A673 (cell line): ENCODE data around the gene BAIAP2. TPM values are rescaled to one million over a fixed set of nuclear protein-coding genes. Genes with fewer than 3 reads are reported as not detected.

Experiments used
- BruUV-seq: library from RNA; stranded (reverse); fragments of 400-500 nt; replicated peaks from 2 replicates; lab custom pipeline; 2021; lab: Mats Ljungman, UMichigan
- CTCF ChIA-PET: fragments of 300-600 bp; sonication (Branson Sonifier 250); formaldehyde crosslinking; loops from one replicate; lab custom pipeline; 2022; ENCODE audit warnings: antibody characterized with exemption; lab: Charles Lee
- POLR2A ChIA-PET: fragments of 300-600 bp; sonication (Branson Sonifier 250); formaldehyde crosslinking; loops from one replicate; lab custom pipeline; 2022; ENCODE audit warnings: antibody characterized with exemption; ENCODE audit not compliant: low non-redundant PET; lab: Charles Lee
- DNase-seq: peaks from one replicate; pipeline ENCODE4 v3.0.0-alpha.2; 2015; ENCODE audit warnings: low spot score
- H3K27ac ChIP-seq: fragments of 200-600 bp; sonication (generic); 2 replicates; pipeline ENCODE4 v1.5.1; 2016; ENCODE audit warnings: mixed run types, low read depth, mild to moderate bottlenecking, mixed read lengths, antibody characterized with exemption, low read length; ENCODE audit not compliant: poor library complexity, severe bottlenecking
- H3K27me3 ChIP-seq: fragments of 200-600 bp; sonication (generic); replicated peaks from 2 replicates; pipeline ENCODE4 v1.6.1; 2017; ENCODE audit warnings: mixed run types, low read depth, mild to moderate bottlenecking, mixed read lengths, antibody characterized with exemption, low read length; ENCODE audit not compliant: insufficient read depth, poor library complexity
- H3K36me3 ChIP-seq: fragments of 200-600 bp; sonication (generic); 2 replicates; pipeline ENCODE4 v1.6.1; 2016; ENCODE audit warnings: mixed run types, mild to moderate bottlenecking, mixed read lengths, antibody characterized with exemption, low read length; ENCODE audit not compliant: insufficient read depth, poor library complexity, severe bottlenecking
- H3K4me1 ChIP-seq: fragments of 200-600 bp; sonication (generic); 2 replicates; pipeline ENCODE4 v1.6.1; 2017; ENCODE audit warnings: mixed run types, mild to moderate bottlenecking, mixed read lengths, antibody characterized with exemption, low read length; ENCODE audit not compliant: insufficient read depth, poor library complexity, severe bottlenecking
- H3K4me3 ChIP-seq: fragments of 200-600 bp; sonication (generic); 2 replicates; pipeline ENCODE4 v1.5.1; 2016; ENCODE audit warnings: low read depth, mixed run types, mild to moderate bottlenecking, mixed read lengths, low read length; ENCODE audit not compliant: poor library complexity, severe bottlenecking
- H3K9me3 ChIP-seq: fragments of 200-600 bp; sonication (generic); 2 replicates; pipeline ENCODE4 v1.6.1; 2016; ENCODE audit warnings: mixed run types, low read depth, mild to moderate bottlenecking, mixed read lengths, antibody characterized with exemption, low read length; ENCODE audit not compliant: poor library complexity, severe bottlenecking
- CTCF ChIP-seq: fragments of 300-800, 200-600 bp; sonication (generic); conservative IDR thresholded peaks from 2 replicates; pipeline ENCODE4 v1.5.1; 2017; ENCODE audit warnings: low read depth, mild to moderate bottlenecking, antibody characterized with exemption, low read length, moderate library complexity, mixed read lengths
- EZH2 ChIP-seq: fragments of 200-600 bp; sonication (generic); IDR thresholded peaks from 2 replicates; pipeline ENCODE4 v1.6.1; 2017; ENCODE audit warnings: borderline replicate concordance, low read depth, mild to moderate bottlenecking, mixed read lengths, antibody characterized with exemption, low read length; ENCODE audit not compliant: poor library complexity, severe bottlenecking
- intact Hi-C: fragments of 100-400 bp; cut with micrococcal nuclease; formaldehyde crosslinking; loops from one replicate; pipeline ENCODE4 v1.10.0; 2022; ENCODE audit not compliant: unreplicated experiment
- total RNA-seq: library from RNA; stranded (reverse); gene quantifications from 2 replicates; pipeline ENCODE4 v1.2.3, GENCODE V29; 2021

BAIAP2 gene
- total RNA-seq, 1 experiment from 2014 or later: 51.6 TPM

- POLR2A ChIA-PET: no interaction called here
- no peaks in the 10 kb centered on the region for H3K36me3 ChIP-seq
- H3K27me3 ChIP-seq: no peaks in the 10 kb centered on the region
- no TSS peak for BruUV-seq
- no peaks in the 10 kb centered on the region for H3K9me3 ChIP-seq
- CTCF ChIA-PET: interaction anchor here (0.6 kb wide), 1 partner anchor 51 kb away, joined by 10 read pairs; no protein-coding TSS in a partner anchor
- no peak overlapping the region for H3K4me3 ChIP-seq
- intact Hi-C loops: loop anchor here (5.0 kb wide), 1 partner anchor 57 kb away; no protein-coding TSS in a partner anchor
- TF ChIP-seq CTCF (no peak), EZH2 (no peak)
- H3K27ac ChIP-seq: peak overlapping the region; percentile 62
- DNase-seq: peak; percentile 86
- H3K4me1 ChIP-seq: peaks cover 51% of the 10 kb centered on the region
Measured at GRCh38 chr17:81039854-81040758, 5.2 kb downstream of the BAIAP2 start.

GRCh38 chr17:81040791-81041337, 5.9 kb downstream of the BAIAP2 start:
- ChIA-PET CTCF (no interaction called here), POLR2A (no interaction called here)
- H3K4me1 ChIP-seq: peaks cover 50% of the 10 kb centered on the region
- no peaks in the 10 kb centered on the region for H3K9me3 ChIP-seq
- no peak for TF ChIP-seq EZH2
- peak; percentile 62 for TF ChIP-seq CTCF
- BruUV-seq: no TSS peak
- DNase-seq: peak; percentile 44
- H3K36me3 ChIP-seq: no peaks in the 10 kb centered on the region
- no peaks in the 10 kb centered on the region for H3K27me3 ChIP-seq
- intact Hi-C loops: no loop called here
- H3K27ac ChIP-seq: peak overlapping the region; percentile 62
- no peak overlapping the region for H3K4me3 ChIP-seq

GRCh38 chr17:81042606-81043005, 7.7 kb downstream of the BAIAP2 start:
- DNase-seq: no peak
- BruUV-seq: no TSS peak
- intact Hi-C loops: no loop called here
- Histone ChIP-seq H3K4me1 (peaks cover 37% of the 10 kb centered on the region), H3K27me3 (no peaks in the 10 kb centered on the region), H3K27ac (no peak overlapping the region), H3K36me3 (no peaks in the 10 kb centered on the region), H3K4me3 (no peak overlapping the region), H3K9me3 (no peaks in the 10 kb centered on the region)
- TF ChIP-seq EZH2: no peak
- TF ChIP-seq CTCF: no peak
- ChIA-PET CTCF (no interaction called here), POLR2A (no interaction called here)
